Left lobe of liver (tissue), 2 donors: ENCODE results near the gene GPHB5. TPM values are rescaled to one million over a fixed set of nuclear protein-coding genes. Genes with fewer than 3 reads are reported as not detected.

Source experiments
- ATAC-seq: fragments of 200-7000 bp; cut with Tn5 transposase; one replicate; pipeline ENCODE4 v1.9.1; 2020; ENCODE audit warnings: mild to moderate bottlenecking, moderate library complexity
- DNase-seq: peaks from one replicate; pipeline ENCODE4 v3.0.0-alpha.2; 2020; ENCODE audit warnings: low spot score
- total RNA-seq: library from RNA; stranded (reverse); gene quantifications from one replicate; pipeline ENCODE4 v1.2.1, GENCODE V29; 2021
- donor health status: DM: no; HTN: no; CAD: no; lungs with moderate emphysema.
- donor health status: DM: no; HTN: yes; CAD: no.

GPHB5 gene
- total RNA-seq, 1 donor from 2014 or later = not detected

- DNase-seq (no peak), ATAC-seq (no peak)
Observed at GRCh38 chr14:63267171-63267570, 51.6 kb downstream of the GPHB5 start.

- DNase-seq = no peak
- ATAC-seq = no peak
Observed at GRCh38 chr14:63266106-63266505, 52.6 kb downstream of the GPHB5 start.

Other genes starting within 250 kb of the GPHB5 start
- 1.8 TPM for gene RHOJ, start 114.5 kb downstream of the GPHB5 start, total RNA-seq
- gene PPP2R5E, start 224.4 kb upstream of the GPHB5 start, total RNA-seq = 13.7 TPM